Kidney glomerular epithelial cell (primary cell): ENCODE measurements around the gene MKLN1.
"Not testable (repeated sequence)": the region's sequence is repeated elsewhere in the genome, so short reads cannot be mapped to it uniquely, and the experiment has no call there.

Experiments used
- DNase-seq: peaks from one replicate; lab custom pipeline; 2025; lab: John Stamatoyannopoulos, UW

MKLN1 gene

GRCh38 chr7:131327626-131328376 lies at the start of gene MKLN1:
MKLN1 (plus strand) TSS chr7:131327876; CDS start chr7:131327900, 24 bp downstream.
- DNase-seq: peak; percentile 80

DNA sequence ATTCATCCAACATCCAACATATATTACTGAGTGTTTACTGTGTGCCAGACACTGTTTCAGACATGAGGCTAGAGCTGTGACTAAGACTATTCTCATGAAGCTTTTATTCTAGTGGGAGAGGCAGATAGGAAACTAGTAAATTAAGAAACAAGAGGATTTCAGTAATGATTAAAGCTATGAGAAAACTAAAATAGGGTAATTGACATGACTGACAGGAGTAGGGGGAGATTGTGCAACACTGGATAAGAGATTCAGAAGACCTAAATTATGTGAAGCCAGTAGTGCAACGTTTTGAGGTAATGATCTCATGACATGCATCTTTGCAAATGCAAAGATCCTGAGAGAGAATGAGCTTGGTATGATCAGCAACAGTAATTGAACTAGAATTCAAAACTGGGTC lies 48.6 kb upstream of the MKLN1 start:
- no peak for DNase-seq

- no peak for DNase-seq
Measured at GRCh38 chr7:131281266-131282048, 46.2 kb upstream of the MKLN1 start.

DNA sequence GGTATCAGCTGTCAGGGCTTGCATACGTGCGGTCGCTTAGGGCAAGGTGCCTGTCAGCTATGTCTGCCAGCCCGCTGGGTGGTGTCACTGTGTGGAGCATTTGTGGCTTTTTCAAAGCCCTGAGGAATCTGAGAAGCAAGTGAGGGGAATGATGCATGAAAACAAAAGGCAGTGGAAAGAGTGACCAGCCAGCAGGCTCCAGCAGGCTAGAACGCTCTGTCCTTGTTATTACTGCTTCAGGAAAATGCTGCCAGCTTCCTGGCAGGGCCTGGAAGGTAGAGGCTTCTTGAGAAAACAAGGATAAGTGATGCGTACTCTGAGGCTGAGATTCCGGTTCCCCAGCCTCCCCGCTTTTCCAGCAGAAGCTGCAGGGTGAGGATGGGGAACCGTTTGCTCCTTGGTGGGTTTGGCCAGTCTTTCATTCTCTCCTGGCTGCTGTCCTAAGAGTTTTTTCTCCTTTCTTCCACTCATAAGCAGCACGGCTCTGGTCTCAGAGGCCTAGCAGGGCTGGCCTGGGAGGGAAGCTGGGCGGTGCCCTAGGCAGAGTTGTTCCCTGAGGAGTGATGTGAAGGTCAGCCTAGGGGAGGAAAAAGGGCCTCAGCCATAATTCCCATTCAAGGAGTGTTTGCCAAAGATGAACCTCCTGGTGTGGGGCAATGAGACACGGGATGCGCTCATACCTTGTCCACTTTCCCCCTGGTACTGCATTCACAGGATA lies 42.8 kb upstream of the MKLN1 start:
- DNase-seq: peak; percentile 20

GRCh38 chr7:131285556-131285955 lies 42.1 kb upstream of the MKLN1 start:
- no peak for DNase-seq

GRCh38 chr7:131288450-131288849 lies 39.2 kb upstream of the MKLN1 start:
- DNase-seq: no peak

GRCh38 chr7:131289051-131289450 lies 38.6 kb upstream of the MKLN1 start:
- no peak for DNase-seq

GRCh38 chr7:131292141-131292905 lies 35.4 kb upstream of the MKLN1 start:
- DNase-seq: no peak

GRCh38 chr7:131293018-131293417 lies 34.7 kb upstream of the MKLN1 start:
- no peak for DNase-seq

GRCh38 chr7:131294553-131294952 lies 33.1 kb upstream of the MKLN1 start:
- DNase-seq: no peak

- DNase-seq: no peak
Measured at GRCh38 chr7:131298608-131298992, 29.1 kb upstream of the MKLN1 start.

DNA sequence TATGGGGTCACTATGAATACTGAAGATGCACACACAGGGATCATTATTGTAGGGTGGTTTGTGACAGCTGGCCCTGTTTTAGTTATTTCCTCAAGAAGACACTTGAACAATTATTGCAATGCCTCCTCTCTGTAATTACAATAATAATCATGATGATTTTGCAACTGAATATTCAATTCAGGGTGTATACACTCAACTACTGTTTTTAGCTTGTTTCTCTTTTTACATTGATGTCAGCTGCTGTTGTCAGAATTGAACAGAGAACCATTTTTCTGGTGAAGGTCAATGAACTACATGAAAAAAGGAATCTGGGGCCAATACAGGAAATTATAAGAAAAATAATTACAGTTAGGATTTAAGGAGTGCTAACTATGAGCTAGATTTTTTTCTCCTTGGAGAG lies 28.6 kb upstream of the MKLN1 start:
- DNase-seq: no peak

GRCh38 chr7:131300078-131300477 lies 27.6 kb upstream of the MKLN1 start:
- no peak for DNase-seq

DNA sequence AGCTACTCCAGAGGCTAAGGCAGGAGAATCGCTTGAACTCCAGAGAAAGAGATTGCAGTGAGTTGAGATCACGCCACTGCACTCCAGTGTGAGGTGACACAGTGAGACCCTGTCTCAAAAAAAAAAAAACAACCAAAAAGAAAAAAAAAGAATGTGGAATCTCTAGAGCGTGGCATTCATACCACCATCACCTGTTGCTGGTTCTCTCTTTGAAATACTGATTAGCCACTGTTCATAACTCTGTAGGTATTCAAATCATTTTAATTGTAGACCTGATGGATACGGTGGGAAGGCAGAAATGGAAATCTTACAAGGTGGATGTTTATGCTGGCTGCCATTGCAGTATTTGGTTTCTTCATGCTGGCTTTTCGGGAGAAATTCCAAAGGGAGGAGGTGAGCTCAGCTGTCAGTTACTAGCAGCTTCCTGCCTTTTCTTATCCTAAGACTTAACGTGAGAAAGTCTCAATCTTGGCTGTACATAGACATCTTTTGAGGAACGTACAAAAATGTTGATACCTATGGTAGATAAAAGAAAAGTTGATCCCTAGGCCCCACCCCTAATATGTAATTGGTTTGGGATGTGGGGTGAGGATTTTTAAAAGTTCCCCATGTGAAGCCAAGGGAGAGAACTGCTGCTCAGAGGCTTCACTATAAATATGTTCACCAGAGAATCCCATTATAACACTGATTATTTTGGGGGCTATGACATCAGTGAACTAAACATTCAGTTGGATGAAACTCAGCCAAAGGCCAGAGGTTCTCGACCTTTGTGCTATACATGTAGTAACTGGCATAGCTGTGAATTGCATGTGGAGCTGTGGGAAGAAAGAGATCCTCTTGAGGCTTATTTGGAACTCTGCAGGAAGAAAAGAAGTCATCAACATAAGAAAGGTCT lies 26.9 kb upstream of the MKLN1 start:
- DNase-seq: no peak

DNA sequence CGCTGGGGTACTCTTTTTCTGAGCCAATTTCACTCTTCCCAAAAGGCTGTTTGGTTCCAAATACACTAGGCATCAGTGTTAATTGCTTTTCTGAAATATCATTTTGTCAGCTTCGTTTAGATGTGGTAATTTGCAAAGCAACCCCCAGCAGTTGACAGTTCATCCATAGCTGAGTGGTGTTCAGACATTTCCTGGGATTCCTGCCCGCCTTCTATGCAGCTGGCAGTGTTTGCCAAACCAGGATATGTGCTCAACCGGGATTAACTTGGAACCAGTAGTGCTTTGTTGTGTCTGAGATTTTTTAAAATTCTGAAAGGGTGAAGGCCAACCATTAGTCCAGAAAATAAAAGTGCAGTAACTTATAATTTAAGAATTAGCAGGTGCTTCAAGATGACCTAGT lies 25.2 kb upstream of the MKLN1 start:
- no peak for DNase-seq

DNA sequence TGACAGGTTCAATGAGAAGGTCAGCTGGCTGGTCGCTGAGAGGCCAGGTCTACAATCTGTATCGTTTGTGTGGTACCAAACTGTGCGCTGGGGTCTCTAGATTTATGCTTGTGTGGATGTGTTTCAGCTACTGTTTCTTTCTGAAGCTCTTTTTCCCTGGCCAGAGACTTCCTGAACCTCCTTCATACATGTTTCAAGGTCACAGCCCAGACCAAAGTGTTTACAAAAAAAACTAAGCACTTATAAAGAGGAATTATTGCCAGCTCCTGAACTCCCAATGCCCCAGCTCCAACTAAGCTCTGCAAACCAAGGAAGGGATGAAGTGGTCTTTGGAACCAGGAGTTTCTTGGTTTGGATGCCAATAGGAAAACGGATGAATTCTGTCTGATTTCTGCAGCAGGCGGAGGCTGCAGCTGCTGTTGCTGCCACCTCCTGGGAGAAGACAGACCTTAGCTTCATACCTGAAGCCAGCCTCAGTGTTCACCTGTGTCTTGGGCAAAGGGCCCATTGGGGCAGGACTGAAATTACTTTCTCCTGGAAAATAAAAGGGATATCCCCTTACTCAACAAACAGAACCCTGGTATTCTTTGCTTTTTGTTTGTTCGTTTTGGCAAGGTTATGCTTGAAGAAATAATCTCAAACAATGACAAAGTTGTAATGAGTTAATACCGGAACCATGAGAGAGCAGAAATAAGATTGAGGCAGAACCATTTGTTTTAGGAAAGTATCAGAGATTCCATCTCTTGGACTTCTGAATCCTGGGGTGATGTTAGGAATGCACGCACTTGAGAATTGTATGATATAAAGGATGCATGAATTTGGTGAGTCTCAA lies 24.6 kb upstream of the MKLN1 start:
- DNase-seq: peak; percentile 44

GRCh38 chr7:131305152-131305551 lies 22.5 kb upstream of the MKLN1 start:
- DNase-seq: no peak

DNA sequence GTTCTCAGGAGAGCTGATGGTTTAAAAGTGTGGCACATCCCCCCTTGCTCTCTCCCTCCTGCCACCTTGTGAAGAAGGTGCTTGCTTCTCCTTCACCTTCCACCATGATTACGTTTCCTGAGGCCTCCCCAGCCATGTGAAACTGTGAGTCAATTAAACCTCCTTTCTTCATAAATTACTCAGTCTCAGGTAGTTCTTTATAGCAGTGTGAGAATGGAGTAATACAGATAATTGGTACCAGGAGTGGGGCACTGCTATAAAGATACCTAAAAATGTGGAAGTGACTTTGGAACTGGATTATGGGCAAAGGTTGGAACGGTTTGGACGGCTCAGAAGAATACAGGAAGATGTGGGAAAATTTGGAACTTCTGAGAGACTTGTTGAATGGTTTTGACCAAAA lies 21.6 kb upstream of the MKLN1 start:
- DNase-seq: not testable (repeated sequence)

- DNase-seq: no peak
Measured at GRCh38 chr7:131306777-131307176, 20.9 kb upstream of the MKLN1 start.

DNA sequence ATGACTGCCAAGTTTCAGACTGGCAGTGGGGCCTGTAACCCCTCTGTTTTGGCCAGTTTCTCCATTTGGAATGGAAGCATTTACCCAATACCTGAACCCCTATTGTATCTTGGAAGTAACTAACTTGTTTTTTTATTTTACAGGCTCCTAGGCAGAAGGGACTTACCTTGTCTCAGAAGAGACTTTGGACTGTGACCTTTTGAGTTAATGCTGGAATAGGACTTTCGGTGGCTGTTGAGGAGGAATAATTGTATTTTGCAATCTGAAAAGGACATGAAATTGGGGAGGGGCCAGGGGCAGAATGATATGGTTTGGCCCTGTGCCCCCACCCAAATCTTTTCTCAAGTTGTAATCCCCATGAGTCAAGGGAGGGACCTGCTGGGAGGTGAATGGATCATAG lies 20.0 kb upstream of the MKLN1 start:
- DNase-seq: no peak
